Measurements from ENCODE around the gene CYLD.

CYLD gene

DNA sequence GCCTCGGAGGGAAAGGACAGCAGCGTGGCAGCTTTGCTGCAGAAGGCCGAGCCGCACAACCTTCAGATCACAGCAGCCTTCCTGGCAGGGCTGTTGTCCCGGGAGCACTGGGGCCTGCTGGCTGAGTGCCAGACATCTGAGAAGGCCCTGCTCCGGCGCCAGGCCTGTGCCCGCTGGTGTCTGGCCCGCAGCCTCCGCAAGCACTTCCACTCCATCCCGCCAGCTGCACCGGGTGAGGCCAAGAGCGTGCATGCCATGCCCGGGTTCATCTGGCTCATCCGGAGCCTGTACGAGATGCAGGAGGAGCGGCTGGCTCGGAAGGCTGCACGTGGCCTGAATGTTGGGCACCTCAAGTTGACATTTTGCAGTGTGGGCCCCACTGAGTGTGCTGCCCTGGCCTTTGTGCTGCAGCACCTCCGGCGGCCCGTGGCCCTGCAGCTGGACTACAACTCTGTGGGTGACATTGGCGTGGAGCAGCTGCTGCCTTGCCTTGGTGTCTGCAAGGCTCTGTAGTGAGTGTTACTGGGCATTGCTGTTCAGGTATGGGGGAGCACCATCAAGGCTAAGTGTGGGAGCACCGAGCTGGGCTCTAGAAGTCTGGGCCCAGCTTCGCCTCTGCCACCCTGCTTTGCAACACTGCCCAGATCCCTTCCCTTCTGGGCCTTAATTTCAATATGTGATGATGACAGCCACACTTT is 29.9 kb upstream of the CYLD start:
- DNase-seq (ENCODE audit: low read depth) = no peak

- peak; percentile 78 for DNase-seq (ENCODE audit: low read depth)
Measured at GRCh38 chr16:50712560-50712898, 29.4 kb upstream of the CYLD start.

GRCh38 chr16:50712956-50713355 is 28.9 kb upstream of the CYLD start:
- no peak for DNase-seq (ENCODE audit: low read depth)

DNA sequence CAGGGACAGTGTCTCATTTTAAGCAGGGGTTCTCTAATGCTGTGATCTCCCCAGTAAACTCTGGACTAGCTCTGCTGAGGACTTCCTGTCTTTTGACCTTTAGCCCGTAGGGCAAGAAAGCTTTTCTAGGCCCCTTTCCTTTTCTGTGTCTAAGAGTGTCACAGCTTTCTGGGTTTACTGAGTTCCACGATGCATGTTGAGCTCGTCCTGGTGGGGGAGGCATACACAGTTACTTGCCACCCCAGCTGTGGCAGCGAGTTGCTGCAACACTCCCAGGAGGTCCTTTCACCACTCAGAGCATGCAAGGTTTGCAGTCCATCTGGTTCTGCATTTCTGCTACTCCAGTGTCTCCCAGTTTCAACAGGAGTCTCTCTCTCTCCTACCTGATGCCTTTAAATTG is 24.8 kb upstream of the CYLD start:
- DNase-seq (ENCODE audit: low read depth) = no peak

GRCh38 chr16:50717494-50717893 is 24.4 kb upstream of the CYLD start:
- DNase-seq (ENCODE audit: low read depth) = no peak

DNA sequence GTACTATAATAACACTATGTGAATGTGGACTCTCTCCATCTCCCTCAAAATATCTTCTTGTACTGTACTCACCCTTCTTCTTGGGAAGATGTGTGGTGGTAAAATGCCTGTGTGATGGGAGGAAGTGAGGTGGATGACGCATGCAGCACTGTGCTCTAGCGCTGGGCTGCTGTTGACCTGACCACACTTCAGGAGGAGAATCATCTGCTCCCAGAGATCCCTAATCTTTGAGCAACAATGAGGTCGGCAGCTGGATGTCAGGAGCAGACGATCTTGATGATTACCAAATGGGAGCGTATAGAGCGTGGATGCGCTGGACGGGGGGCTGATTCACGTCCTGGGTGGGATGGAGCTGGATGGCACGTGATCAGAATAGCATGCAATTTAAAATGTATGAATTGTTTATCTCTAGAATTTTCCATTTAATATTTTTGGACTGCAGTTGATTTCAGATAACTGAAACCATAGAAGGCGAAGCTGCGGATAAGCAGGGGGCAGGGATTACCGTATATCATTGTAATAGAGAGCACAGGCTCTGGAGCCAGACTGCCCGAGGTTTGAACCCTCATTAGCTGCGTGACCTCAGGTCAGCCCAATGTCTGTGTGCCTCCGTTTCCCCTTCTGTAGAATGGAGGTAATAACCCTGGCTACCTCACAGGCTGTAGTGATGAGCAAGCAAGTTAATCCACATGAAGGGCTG is 23.7 kb upstream of the CYLD start:
- DNase-seq (ENCODE audit: low read depth) = peak; percentile 38

GRCh38 chr16:50718761-50719400 is 23.0 kb upstream of the CYLD start:
- DNase-seq (ENCODE audit: low read depth) = no peak

DNA sequence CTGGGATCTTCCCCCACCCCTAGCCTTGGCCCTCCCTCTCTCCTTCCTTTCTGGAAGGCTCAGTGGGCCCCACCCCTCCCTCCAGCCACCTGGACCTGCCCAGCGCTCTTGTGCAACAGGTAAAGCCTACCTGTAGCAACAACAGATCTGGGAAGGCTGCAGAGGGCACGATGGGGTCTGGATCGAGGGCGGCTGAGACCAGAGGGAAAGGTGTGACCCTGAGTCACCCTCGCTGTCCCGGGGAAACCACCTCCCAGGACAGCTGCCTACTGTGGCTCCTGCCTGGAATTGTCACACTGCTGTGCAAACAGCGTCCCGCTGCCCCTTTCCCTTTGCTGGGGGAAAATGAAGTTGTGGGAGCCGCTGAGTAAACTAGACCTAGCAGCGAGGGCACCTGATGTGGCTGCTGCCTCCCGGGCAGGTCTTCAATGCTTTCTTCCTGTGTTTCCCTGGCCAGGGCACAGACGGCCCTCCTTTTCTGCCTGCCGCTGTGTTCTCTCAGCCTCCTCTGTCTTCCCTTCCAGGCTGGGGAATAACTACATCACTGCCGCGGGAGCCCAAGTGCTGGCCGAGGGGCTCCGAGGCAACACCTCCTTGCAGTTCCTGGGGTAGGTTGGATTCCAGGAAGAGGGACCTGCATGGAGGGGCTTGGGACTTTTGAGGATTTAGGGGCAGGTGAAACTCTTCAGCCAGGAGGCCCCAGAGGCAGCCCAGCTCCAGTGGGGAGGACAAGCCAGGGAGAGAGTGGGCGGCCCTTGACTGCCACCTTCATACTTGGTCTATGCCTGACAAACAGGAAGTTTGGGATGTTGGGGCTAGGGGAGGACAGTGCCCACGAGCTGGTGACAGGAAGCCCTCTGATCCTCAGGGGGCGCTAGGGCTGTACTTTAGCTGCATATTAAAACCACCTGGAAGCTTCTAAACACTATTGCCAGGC is 22.2 kb upstream of the CYLD start:
- no peak for DNase-seq (ENCODE audit: low read depth)

DNA sequence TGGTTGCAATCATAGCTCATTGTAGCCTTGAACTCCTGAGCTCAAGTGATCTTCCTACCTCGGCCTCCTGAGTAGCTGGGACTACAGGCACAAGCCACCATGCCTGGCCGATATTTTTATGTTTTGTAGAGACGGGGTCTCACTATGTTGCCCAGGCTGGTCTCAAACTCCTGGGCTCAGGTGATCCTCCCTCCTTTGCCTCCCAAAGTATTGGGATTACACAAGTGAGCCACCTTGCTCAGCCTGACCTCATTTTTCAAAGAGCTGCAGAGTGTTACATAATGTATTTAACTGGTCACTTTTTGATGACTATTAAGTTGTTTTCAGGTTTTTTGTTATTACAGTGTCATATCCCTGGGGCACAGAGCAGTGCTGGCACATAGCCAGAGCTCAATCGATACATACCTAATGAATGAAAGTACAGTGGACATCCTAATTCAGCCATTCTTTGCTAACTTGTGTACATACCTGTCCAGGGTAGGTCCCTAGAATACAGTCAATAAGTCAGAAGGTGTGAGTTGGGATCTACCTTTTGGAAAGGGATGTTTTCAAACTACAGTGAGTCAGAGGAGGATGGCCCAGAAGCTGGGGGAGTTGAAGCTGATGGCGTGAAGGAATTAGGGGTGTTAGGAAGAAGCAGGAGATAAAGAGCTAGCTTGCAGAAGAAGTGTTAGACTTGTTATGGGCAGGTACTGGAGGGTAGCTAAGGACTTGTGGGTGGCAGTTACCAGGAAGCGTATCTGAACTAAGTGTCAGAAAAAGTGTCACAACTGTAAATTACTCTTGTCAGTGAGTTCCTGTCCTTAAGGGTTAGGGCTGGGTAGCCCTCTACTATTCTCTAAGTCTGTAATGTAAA is 20.1 kb upstream of the CYLD start:
- DNase-seq (ENCODE audit: low read depth) = no peak

- no peak for DNase-seq (ENCODE audit: low read depth)
Measured at GRCh38 chr16:50722405-50722737, 19.5 kb upstream of the CYLD start.

DNA sequence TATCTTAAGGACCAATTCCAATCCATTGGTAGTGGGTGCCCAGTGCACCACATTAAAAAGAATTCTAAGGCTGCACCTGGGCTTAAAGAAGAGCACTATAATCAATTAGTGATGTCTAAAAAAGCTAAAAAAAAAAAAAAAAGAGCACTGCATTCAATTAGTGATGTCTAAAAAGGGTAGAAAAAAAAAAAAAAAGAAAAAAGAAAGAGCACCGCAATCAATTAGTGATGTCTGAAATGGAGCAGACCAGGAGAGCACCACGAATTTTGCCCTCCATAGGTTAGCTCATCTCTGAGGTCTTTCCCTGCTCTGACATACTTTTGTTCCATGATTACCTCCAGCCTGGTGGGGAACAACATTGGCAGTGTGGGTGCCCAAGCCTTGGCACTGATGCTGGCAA is 18.9 kb upstream of the CYLD start:
- no peak for DNase-seq (ENCODE audit: low read depth)

GRCh38 chr16:50724306-50724705 is 17.6 kb upstream of the CYLD start:
- no peak for DNase-seq (ENCODE audit: low read depth)

DNA sequence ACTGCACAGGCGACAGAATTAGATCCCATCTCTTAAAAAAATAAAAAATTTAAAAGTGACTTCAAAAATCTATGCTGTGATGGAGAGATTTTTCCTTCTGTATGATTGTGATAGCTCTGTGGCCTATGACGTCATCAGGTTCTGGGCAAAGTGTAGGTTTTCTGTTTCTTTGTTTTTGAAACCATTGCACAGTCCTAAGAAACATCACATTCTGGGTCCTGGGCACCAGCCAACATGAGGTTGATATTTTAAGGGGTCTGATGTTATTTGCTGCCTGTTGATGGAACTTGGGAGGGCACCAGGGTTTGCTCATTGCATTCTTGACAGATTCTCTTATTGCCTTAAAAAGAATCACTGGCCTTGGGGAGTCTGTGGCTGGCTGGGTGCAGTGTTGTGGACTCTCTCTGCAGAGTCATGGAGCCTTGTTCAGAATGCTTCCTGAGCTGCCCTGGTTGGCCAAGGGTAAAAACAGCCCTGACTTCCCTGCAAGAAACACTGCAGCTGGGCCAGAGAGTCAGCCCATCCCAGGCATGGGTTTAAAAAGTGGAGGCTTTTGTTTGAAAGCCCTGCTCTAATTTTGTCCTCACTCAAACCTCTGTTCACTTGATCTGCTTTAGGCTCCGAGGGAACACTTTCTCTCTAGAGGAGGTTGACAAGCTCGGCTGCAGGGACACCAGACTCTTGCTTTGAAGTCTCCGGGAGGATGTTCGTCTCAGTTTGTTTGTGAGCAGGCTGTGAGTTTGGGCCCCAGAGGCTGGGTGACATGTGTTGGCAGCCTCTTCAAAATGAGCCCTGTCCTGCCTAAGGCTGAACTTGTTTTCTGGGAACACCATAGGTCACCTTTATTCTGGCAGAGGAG is 10.5 kb upstream of the CYLD start:
- no peak for DNase-seq (ENCODE audit: low read depth)

DNA sequence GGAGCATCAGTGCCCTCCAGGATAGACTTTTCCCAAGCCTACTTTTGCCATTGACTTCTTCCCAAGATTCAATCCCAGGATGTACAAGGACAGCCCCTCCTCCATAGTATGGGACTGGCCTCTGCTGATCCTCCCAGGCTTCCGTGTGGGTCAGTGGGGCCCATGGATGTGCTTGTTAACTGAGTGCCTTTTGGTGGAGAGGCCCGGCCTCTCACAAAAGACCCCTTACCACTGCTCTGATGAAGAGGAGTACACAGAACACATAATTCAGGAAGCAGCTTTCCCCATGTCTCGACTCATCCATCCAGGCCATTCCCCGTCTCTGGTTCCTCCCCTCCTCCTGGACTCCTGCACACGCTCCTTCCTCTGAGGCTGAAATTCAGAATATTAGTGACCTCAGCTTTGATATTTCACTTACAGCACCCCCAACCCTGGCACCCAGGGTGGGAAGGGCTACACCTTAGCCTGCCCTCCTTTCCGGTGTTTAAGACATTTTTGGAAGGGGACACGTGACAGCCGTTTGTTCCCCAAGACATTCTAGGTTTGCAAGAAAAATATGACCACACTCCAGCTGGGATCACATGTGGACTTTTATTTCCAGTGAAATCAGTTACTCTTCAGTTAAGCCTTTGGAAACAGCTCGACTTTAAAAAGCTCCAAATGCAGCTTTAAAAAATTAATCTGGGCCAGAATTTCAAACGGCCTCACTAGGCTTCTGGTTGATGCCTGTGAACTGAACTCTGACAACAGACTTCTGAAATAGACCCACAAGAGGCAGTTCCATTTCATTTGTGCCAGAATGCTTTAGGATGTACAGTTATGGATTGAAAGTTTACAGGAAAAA is 9.7 kb upstream of the CYLD start:
- DNase-seq (ENCODE audit: low read depth) = no peak

GRCh38 chr16:50733468-50733867 is 8.4 kb upstream of the CYLD start:
- no peak for DNase-seq (ENCODE audit: low read depth)

- no peak for DNase-seq (ENCODE audit: low read depth)
Measured at GRCh38 chr16:50735629-50736122, 6.2 kb upstream of the CYLD start.

DNA sequence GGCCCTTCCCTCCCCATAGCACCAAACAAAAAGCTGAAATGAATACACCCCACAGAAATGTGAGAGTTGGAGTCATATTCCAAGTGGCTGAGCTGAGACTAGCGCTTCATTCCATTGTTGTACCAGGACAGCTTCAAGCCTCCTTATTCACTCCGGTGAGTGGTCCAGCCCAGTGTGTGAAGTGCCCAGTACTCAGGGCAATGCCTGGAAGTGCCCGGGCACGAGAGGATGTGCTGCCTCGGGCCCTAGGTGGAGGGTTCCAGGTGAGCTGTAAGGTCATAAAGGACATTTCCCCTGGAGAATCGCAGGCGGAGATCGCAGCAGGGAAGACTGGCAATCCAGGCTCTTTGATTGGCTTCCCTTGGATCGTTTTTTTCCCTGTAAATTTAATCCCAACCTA is 5.4 kb upstream of the CYLD start:
- no peak for DNase-seq (ENCODE audit: low read depth)

DNA sequence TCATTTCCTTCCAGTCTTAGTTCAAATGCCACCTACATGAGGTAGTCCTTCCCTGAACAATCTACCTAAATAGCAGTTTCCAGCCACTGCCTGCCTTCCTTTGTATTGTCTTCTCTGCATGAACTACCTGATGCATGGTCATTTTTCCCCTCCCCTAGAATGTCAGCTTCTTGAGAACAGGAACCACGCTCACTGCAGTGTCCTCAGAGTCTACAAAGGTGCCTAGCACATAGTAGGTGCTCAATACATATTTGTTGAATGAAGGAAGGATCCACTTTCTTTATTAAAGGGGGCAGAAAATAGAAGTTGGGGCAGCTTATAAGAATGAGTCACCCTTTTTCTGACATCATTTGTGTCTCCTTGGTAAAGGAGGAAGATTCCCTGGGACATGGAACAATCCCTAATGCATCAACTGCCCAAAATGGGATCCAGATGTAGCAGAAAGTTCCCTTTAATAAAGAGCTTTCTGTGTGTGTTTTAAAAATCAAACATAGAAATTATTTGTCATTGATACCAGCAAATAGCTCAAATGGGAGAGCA is 4.4 kb upstream of the CYLD start:
- no peak for DNase-seq (ENCODE audit: low read depth)

DNA sequence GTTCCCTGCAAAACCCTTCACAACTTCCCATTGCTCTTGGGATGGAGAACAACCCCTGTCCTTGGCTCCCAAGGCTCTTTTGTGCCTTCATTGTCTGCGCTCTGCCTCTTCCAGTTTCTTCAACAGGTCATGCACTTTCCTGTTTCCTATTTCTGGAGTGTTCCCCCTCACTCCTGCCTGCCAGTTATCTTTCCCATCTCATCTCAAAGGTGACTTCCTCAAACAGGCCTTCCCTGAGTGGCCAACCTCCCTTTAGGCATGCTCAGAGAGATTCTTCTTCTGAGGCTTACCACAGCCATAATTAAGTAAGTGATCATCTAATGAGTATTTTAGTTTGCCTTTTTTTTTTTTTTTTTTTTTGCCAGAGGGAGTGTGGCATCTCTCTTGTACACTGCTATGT is 2.9 kb upstream of the CYLD start:
- no peak for DNase-seq (ENCODE audit: low read depth)

Measured in amniotic epithelial cell (primary cell).